Airway epithelial cell (primary cell): ENCODE measurements around the gene PSG7. TPM values are rescaled to one million over a fixed set of nuclear protein-coding genes. Genes with fewer than 3 reads are reported as not detected.

Experiments
- total RNA-seq: library from RNA; depleted of rRNA; stranded (reverse); fragments of >200 nt; gene quantifications from 2 replicates; pipeline ENCODE4 v1.2.3, GENCODE V29; 2015

PSG7 gene
- total RNA-seq: not detected in 2 replicates

GRCh38 chr19:42937107-42937506 is at the start of gene PSG7:
Gene PSG7, minus strand, starts transcription at chr19:42937207. Its CDS starts 131 bp downstream, at chr19:42937076.

GRCh38 chr19:42917634-42918033 is 19.4 kb downstream of the PSG7 start, which contains the start of gene PSG6:
Gene PSG6, minus strand, starts transcription at chr19:42917894. Its CDS starts 102 bp downstream, at chr19:42917792.

GRCh38 chr19:42879613-42880012 is 57.4 kb downstream of the PSG7 start, which contains the start of gene PSG1:
Gene PSG1, minus strand, starts transcription at chr19:42879713. Its CDS starts 132 bp downstream, at chr19:42879581.

Other genes starting within 250 kb of the PSG7 start
- not detected in 2 replicates for gene PSG3, start 196.7 kb downstream of the PSG7 start, total RNA-seq
- not detected in 2 replicates for gene PSG8, start 171.5 kb downstream of the PSG7 start, total RNA-seq
- not detected in 2 replicates for gene PSG1, start 57.5 kb downstream of the PSG7 start, total RNA-seq
- gene PSG6, start 19.3 kb downstream of the PSG7 start, total RNA-seq: not detected in 2 replicates
- gene PSG11, start 89.3 kb upstream of the PSG7 start, total RNA-seq: not detected in 2 replicates
- not detected in 2 replicates for gene PSG2, start 145.5 kb upstream of the PSG7 start, total RNA-seq
- gene PSG5, start 249.3 kb upstream of the PSG7 start, total RNA-seq: 0.35 TPM in 1 of 2 replicates, not detected in the other